Trophoblast cell (in vitro differentiated cells and primary cell): Measurements from ENCODE around the gene SEL1L2.

Source experiments
- DNase-seq, 2 donors: peaks; one replicate each; pipeline ENCODE4 v3.0.0-alpha.2; 2016
- H2AFZ ChIP-seq: 2 replicates; pipeline ENCODE4 v1.6.1; 2013; ENCODE audit warnings: low read length, moderate library complexity, mild to moderate bottlenecking; ENCODE audit not compliant: insufficient read depth, poor library complexity
- H2AK5ac ChIP-seq: 2 replicates; pipeline ENCODE4 v1.6.1; 2013; ENCODE audit warnings: mild to moderate bottlenecking, low read length
- H2BK120ac ChIP-seq: 2 replicates; pipeline ENCODE4 v1.6.1; 2013; ENCODE audit warnings: low read length, mild to moderate bottlenecking, moderate library complexity; ENCODE audit not compliant: insufficient read depth, poor library complexity
- H2BK12ac ChIP-seq: 2 replicates; pipeline ENCODE4 v1.6.1; 2013; ENCODE audit warnings: mild to moderate bottlenecking, low read length, moderate library complexity
- H2BK5ac ChIP-seq: 2 replicates; pipeline ENCODE4 v1.6.1; 2013; ENCODE audit warnings: low read length, low read depth, moderate library complexity, mild to moderate bottlenecking; ENCODE audit not compliant: poor library complexity
- H3K14ac ChIP-seq: 2 replicates; pipeline ENCODE4 v1.6.1; 2013; ENCODE audit warnings: mild to moderate bottlenecking, low read length
- H3K18ac ChIP-seq: 2 replicates; pipeline ENCODE4 v1.6.1; 2013; ENCODE audit warnings: mild to moderate bottlenecking, low read length
- H3K23ac ChIP-seq: 2 replicates; pipeline ENCODE4 v1.6.1; 2013; ENCODE audit warnings: low read length
- H3K27ac ChIP-seq: 2 replicates; pipeline ENCODE4 v1.5.1; 2013; ENCODE audit warnings: low read depth, mild to moderate bottlenecking, inconsistent platforms, low read length, moderate library complexity
- H3K27me3 ChIP-seq: 2 replicates; pipeline ENCODE4 v1.6.1; 2013; ENCODE audit warnings: inconsistent platforms, mild to moderate bottlenecking, low read length, moderate library complexity; ENCODE audit not compliant: insufficient read depth
- H3K36me3 ChIP-seq, 2 experiments: 1 replicate in 1 of 2; 2 replicates in 1 of 2; pipeline ENCODE4 v1.6.1; 2013; ENCODE audit warnings: low read length in 2 of 2, mild to moderate bottlenecking in 2 of 2, moderate library complexity in 1 of 2; ENCODE audit not compliant: insufficient read depth in 2 of 2, control insufficient read depth in 1 of 2
- H3K4ac ChIP-seq: 2 replicates; pipeline ENCODE4 v1.6.1; 2013; ENCODE audit warnings: low read depth, mild to moderate bottlenecking, low read length, moderate library complexity
- H3K4me1 ChIP-seq, 2 experiments: 1 replicate in 1 of 2; 2 replicates in 1 of 2; pipeline ENCODE4 v1.6.1; 2013; ENCODE audit warnings: low read length in 2 of 2, mild to moderate bottlenecking in 2 of 2, moderate library complexity in 1 of 2; ENCODE audit not compliant: insufficient read depth in 2 of 2, control insufficient read depth in 1 of 2
- H3K4me2 ChIP-seq: 2 replicates; pipeline ENCODE4 v1.6.1; 2013; ENCODE audit warnings: inconsistent platforms, mild to moderate bottlenecking, low read length, moderate library complexity
- H3K4me3 ChIP-seq: 2 replicates; pipeline ENCODE4 v1.5.1; 2013; ENCODE audit warnings: mild to moderate bottlenecking, low read depth, low read length, inconsistent platforms
- H3K79me1 ChIP-seq: one replicate; pipeline ENCODE4 v1.6.1; 2013; ENCODE audit warnings: low read length
- H3K79me2 ChIP-seq: 2 replicates; pipeline ENCODE4 v1.6.1; 2013; ENCODE audit warnings: low read length, mild to moderate bottlenecking; ENCODE audit not compliant: control insufficient read depth, insufficient read depth, poor library complexity
- H3K9ac ChIP-seq: 2 replicates; pipeline ENCODE4 v1.6.1; 2013; ENCODE audit warnings: mild to moderate bottlenecking, low read length
- H3K9me3 ChIP-seq: 2 replicates; pipeline ENCODE4 v1.6.1; 2013; ENCODE audit warnings: low read depth, mild to moderate bottlenecking, control low read depth, inconsistent platforms, low read length; ENCODE audit not compliant: insufficient read depth
- H4K12ac ChIP-seq: 2 replicates; pipeline ENCODE4 v1.6.1; 2013; ENCODE audit warnings: low read depth, mild to moderate bottlenecking, low read length, moderate library complexity
- H4K8ac ChIP-seq: 2 replicates; pipeline ENCODE4 v1.6.1; 2013; ENCODE audit warnings: low read depth, mild to moderate bottlenecking, low read length, moderate library complexity
- H4K91ac ChIP-seq: one replicate; pipeline ENCODE4 v1.6.1; 2013; ENCODE audit warnings: low read depth, mild to moderate bottlenecking, low read length, moderate library complexity
- WGBS: extraction: QIAGEN DNeasy Blood & Tissue Kit; methylation state at CpG from one replicate; pipeline ENCODE4 v1.1.7; 2013; ENCODE audit warnings: missing lambda C conversion rate; ENCODE audit not compliant: insufficient read length, insufficient coverage; ENCODE audit errors: extremely low coverage; 5-methylcytosine and 5-hydroxymethylcytosine counted together

SEL1L2 gene

GRCh38 chr20:13953227-13953626 lies 37.2 kb downstream of the SEL1L2 start:
- no peak for DNase-seq
- Histone ChIP-seq H3K27ac (no peak overlapping the region), H2AFZ (no peak overlapping the region), H3K4ac (no peak overlapping the region), H3K79me2 (no peaks in the 10 kb centered on the region), H3K4me3 (no peak overlapping the region), H3K9me3 (no peaks in the 10 kb centered on the region), H3K23ac (no peak overlapping the region), H2AK5ac (no peak overlapping the region), H3K4me2 (no peak overlapping the region), H2BK5ac (no peak overlapping the region), H3K14ac (no peak overlapping the region), H3K79me1 (no peaks in the 10 kb centered on the region), H3K9ac (no peak overlapping the region), H4K91ac (no peak overlapping the region), H2BK120ac (no peak overlapping the region), H3K18ac (no peak overlapping the region), H4K8ac (no peak overlapping the region), H2BK12ac (no peak overlapping the region), H3K27me3 (no peaks in the 10 kb centered on the region), H3K4me1 (no peaks in the 10 kb centered on the region), H3K36me3 (no peaks in the 10 kb centered on the region), H4K12ac (no peak overlapping the region)
- WGBS: no CpG with 5 or more reads among the region's 6 CpGs

GRCh38 chr20:13947719-13948118 lies 42.7 kb downstream of the SEL1L2 start:
- no peak overlapping the region for H4K12ac ChIP-seq
- H3K36me3 ChIP-seq: no peaks in the 10 kb centered on the region
- no peak overlapping the region for H4K8ac ChIP-seq
- H3K27ac ChIP-seq: no peak overlapping the region
- H2AFZ ChIP-seq: no peak overlapping the region
- no peak overlapping the region for H3K14ac ChIP-seq
- no peak overlapping the region for H3K9ac ChIP-seq
- H2BK120ac ChIP-seq: no peak overlapping the region
- no peak overlapping the region for H3K18ac ChIP-seq
- H3K4me1 ChIP-seq: no peaks in the 10 kb centered on the region
- no peak overlapping the region for H3K23ac ChIP-seq
- no peak overlapping the region for H3K4ac ChIP-seq
- no peak overlapping the region for H3K4me3 ChIP-seq
- no peak overlapping the region for H2BK12ac ChIP-seq
- H4K91ac ChIP-seq: no peak overlapping the region
- H2AK5ac ChIP-seq: no peak overlapping the region
- H3K27me3 ChIP-seq: no peaks in the 10 kb centered on the region
- no peak overlapping the region for H2BK5ac ChIP-seq
- H3K79me1 ChIP-seq: no peaks in the 10 kb centered on the region
- H3K79me2 ChIP-seq: no peaks in the 10 kb centered on the region
- peaks cover 2% of the 10 kb centered on the region for H3K9me3 ChIP-seq
- whole genome bisulfite sequencing: no CpG with 5 or more reads among the region's 3 CpGs
- no peak overlapping the region for H3K4me2 ChIP-seq
- DNase-seq: no peak

- no peak overlapping the region for H3K4me3 ChIP-seq
- no peak overlapping the region for H3K9ac ChIP-seq
- H3K4ac ChIP-seq: no peak overlapping the region
- H4K8ac ChIP-seq: no peak overlapping the region
- H3K14ac ChIP-seq: no peak overlapping the region
- WGBS: no CpG with 5 or more reads among the region's 7 CpGs
- no peak overlapping the region for H3K27ac ChIP-seq
- H3K23ac ChIP-seq: no peak overlapping the region
- H4K12ac ChIP-seq: no peak overlapping the region
- no peak overlapping the region for H2BK12ac ChIP-seq
- no peak overlapping the region for H2AFZ ChIP-seq
- H3K9me3 ChIP-seq: no peaks in the 10 kb centered on the region
- no peak overlapping the region for H3K18ac ChIP-seq
- H2BK5ac ChIP-seq: no peak overlapping the region
- H2AK5ac ChIP-seq: no peak overlapping the region
- no peaks in the 10 kb centered on the region for H3K79me2 ChIP-seq
- H4K91ac ChIP-seq: no peak overlapping the region
- DNase-seq: no peak
- H3K4me1 ChIP-seq: no peaks in the 10 kb centered on the region
- H3K36me3 ChIP-seq: no peaks in the 10 kb centered on the region
- H3K27me3 ChIP-seq: no peaks in the 10 kb centered on the region
- no peak overlapping the region for H2BK120ac ChIP-seq
- no peaks in the 10 kb centered on the region for H3K79me1 ChIP-seq
- H3K4me2 ChIP-seq: no peak overlapping the region
Measured at GRCh38 chr20:13941031-13941430, 49.4 kb downstream of the SEL1L2 start.

- H3K23ac ChIP-seq: no peak overlapping the region
- H3K27me3 ChIP-seq: no peaks in the 10 kb centered on the region
- H3K79me2 ChIP-seq: no peaks in the 10 kb centered on the region
- no peak overlapping the region for H3K14ac ChIP-seq
- H3K27ac ChIP-seq: no peak overlapping the region
- H3K18ac ChIP-seq: no peak overlapping the region
- no peak overlapping the region for H3K4me2 ChIP-seq
- no peak overlapping the region for H2BK12ac ChIP-seq
- WGBS: no CpG with 5 or more reads among the region's 9 CpGs
- no peak overlapping the region for H3K9ac ChIP-seq
- H4K91ac ChIP-seq: no peak overlapping the region
- no peak overlapping the region for H2BK5ac ChIP-seq
- no peaks in the 10 kb centered on the region for H3K36me3 ChIP-seq
- H3K79me1 ChIP-seq: no peaks in the 10 kb centered on the region
- no peak for DNase-seq
- H3K4me1 ChIP-seq: no peaks in the 10 kb centered on the region
- no peak overlapping the region for H2AFZ ChIP-seq
- no peaks in the 10 kb centered on the region for H3K9me3 ChIP-seq
- no peak overlapping the region for H3K4ac ChIP-seq
- H4K8ac ChIP-seq: no peak overlapping the region
- no peak overlapping the region for H2AK5ac ChIP-seq
- H2BK120ac ChIP-seq: no peak overlapping the region
- H4K12ac ChIP-seq: no peak overlapping the region
- H3K4me3 ChIP-seq: no peak overlapping the region
Measured at GRCh38 chr20:13936781-13937576, 53.4 kb downstream of the SEL1L2 start.
